CD4-positive, alpha-beta T cell treated with Interleukin-6 at 100 ng/mL for 8 hours (primary cell): Measurements from ENCODE around the gene ALCAM.

Experiments
- DNase-seq: peaks from one replicate; pipeline ENCODE4 v3.0.0-alpha.2; 2020; ENCODE audit warnings: mixed read lengths, low spot score

Gene ALCAM

GRCh38 chr3:105366326-105367062, at the start of gene ALCAM:
Gene ALCAM, plus strand, starts transcription at chr3:105366909.
- peak; percentile 75 for DNase-seq

- no peak for DNase-seq
Measured at GRCh38 chr3:105317841-105318240, 48.9 kb upstream of the ALCAM start.

GRCh38 chr3:105322570-105323273, 44.0 kb upstream of the ALCAM start:
- no peak for DNase-seq

- DNase-seq, result no peak
Measured at GRCh38 chr3:105323274-105323599, 43.5 kb upstream of the ALCAM start.

- no peak for DNase-seq
Measured at GRCh38 chr3:105324951-105325350, 41.8 kb upstream of the ALCAM start.

GRCh38 chr3:105327662-105328337, 38.9 kb upstream of the ALCAM start:
- DNase-seq, result no peak

- no peak for DNase-seq
Measured at GRCh38 chr3:105328338-105328730, 38.4 kb upstream of the ALCAM start.

GRCh38 chr3:105332961-105333360, 33.7 kb upstream of the ALCAM start:
- no peak for DNase-seq

GRCh38 chr3:105334138-105334882, 32.4 kb upstream of the ALCAM start:
- DNase-seq, result no peak

GRCh38 chr3:105339946-105340345, 26.8 kb upstream of the ALCAM start:
- DNase-seq, result no peak

GRCh38 chr3:105343991-105344390, 22.7 kb upstream of the ALCAM start:
- DNase-seq, result no peak

- no peak for DNase-seq
Measured at GRCh38 chr3:105345156-105345555, 21.6 kb upstream of the ALCAM start.

- DNase-seq, result no peak
Measured at GRCh38 chr3:105347625-105348302, 18.9 kb upstream of the ALCAM start.

GRCh38 chr3:105348307-105348706, 18.4 kb upstream of the ALCAM start:
- DNase-seq, result no peak

GRCh38 chr3:105349684-105350387, 16.9 kb upstream of the ALCAM start:
- DNase-seq, result no peak

GRCh38 chr3:105351821-105352220, 14.9 kb upstream of the ALCAM start:
- no peak for DNase-seq

GRCh38 chr3:105352976-105353375, 13.7 kb upstream of the ALCAM start:
- no peak for DNase-seq

- no peak for DNase-seq
Measured at GRCh38 chr3:105353485-105354161, 13.1 kb upstream of the ALCAM start.

GRCh38 chr3:105354429-105354828, 12.3 kb upstream of the ALCAM start:
- DNase-seq, result no peak

GRCh38 chr3:105355408-105356061, 11.2 kb upstream of the ALCAM start:
- no peak for DNase-seq
